Body of pancreas (tissue), 4 donors: ENCODE results near the gene SH3BP4.

ENCODE experiments used
- POLR2A ChIP-seq, 3 donors: fragments of 450-650 bp; IDR thresholded peaks; one replicate each; pipeline ENCODE4 v1.6.1; 2016; ENCODE audit warnings: antibody characterized with exemption in 3 of 3, mild to moderate bottlenecking in 2 of 3
- TF ChIP-seq, protein P1 (sequence below), 7 experiments: fragments of 450-650 bp in 4 of 7; fragments of 200-600 bp in 3 of 7; sonication (generic) in 3 of 7; IDR thresholded peaks; one replicate each; pipeline ENCODE4 v1.5.1; 2016 to 2019; ENCODE audit warnings: antibody characterized with exemption in 7 of 7

DNA sequence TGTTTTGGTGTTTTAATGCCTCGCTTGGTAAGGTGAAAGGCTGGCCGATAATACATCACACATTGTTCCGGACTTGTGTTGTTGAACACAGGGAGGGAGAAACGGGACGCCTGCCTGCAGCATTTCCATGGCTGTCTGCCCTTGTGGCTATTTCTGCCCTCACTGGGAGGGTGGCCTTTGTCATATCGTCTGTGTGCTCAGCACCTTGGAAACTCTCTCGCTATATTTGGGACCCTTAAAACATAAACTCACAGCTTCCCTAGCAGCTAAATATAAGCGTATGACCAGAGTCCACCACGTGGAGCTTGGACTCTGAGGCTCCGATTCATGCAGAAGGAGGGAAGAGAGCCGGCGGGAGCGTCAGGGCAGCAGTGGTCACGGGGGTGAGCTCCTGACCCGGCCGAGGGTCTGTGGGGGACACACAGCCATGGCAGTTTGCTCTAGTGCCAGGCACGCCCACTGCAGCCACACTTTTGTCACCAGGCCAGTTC is 111.7 kb downstream of the SH3BP4 start:
- TF ChIP-seq, protein P1, sequence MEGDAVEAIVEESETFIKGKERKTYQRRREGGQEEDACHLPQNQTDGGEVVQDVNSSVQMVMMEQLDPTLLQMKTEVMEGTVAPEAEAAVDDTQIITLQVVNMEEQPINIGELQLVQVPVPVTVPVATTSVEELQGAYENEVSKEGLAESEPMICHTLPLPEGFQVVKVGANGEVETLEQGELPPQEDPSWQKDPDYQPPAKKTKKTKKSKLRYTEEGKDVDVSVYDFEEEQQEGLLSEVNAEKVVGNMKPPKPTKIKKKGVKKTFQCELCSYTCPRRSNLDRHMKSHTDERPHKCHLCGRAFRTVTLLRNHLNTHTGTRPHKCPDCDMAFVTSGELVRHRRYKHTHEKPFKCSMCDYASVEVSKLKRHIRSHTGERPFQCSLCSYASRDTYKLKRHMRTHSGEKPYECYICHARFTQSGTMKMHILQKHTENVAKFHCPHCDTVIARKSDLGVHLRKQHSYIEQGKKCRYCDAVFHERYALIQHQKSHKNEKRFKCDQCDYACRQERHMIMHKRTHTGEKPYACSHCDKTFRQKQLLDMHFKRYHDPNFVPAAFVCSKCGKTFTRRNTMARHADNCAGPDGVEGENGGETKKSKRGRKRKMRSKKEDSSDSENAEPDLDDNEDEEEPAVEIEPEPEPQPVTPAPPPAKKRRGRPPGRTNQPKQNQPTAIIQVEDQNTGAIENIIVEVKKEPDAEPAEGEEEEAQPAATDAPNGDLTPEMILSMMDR (IDR thresholded peaks at IDR 0.05) = no peak
- no peak for TF ChIP-seq POLR2A (IDR thresholded peaks at IDR 0.05)
